ENCODE measurements around the gene TM4SF1.

Gene TM4SF1

DNA sequence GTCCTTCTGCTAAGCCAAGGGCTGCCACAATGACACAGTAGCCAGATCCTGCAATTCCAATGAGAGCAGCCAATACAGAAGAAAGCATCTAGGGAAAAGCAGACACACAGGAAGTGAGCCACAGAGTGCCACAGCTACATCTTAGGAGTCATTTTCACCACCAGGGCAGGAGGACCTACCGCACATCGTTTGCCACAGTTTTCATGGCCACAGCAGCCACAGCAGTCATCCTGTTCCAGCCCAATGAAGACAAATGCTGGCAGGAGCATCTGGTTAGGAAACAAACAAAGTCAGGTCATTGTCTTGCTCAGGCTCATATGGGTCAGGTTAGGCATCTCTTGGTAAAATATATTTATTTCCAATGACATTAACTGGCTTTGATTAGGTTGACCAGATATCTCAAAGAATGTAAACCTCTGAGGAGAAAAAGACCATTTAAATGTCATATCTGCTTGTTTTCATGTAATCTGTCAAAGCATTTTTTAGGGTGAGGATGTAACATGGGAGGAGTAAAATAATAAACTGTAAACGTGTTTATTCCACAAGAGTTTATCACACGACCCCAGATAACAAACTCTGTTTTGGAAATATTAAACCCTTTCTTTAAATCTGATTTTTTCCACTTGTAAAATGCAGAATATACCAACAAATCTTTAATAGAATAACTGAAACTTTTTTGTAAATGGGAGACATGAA, 1.8 kb downstream of the TM4SF1 start:
- no peak for DNase-seq

DNA sequence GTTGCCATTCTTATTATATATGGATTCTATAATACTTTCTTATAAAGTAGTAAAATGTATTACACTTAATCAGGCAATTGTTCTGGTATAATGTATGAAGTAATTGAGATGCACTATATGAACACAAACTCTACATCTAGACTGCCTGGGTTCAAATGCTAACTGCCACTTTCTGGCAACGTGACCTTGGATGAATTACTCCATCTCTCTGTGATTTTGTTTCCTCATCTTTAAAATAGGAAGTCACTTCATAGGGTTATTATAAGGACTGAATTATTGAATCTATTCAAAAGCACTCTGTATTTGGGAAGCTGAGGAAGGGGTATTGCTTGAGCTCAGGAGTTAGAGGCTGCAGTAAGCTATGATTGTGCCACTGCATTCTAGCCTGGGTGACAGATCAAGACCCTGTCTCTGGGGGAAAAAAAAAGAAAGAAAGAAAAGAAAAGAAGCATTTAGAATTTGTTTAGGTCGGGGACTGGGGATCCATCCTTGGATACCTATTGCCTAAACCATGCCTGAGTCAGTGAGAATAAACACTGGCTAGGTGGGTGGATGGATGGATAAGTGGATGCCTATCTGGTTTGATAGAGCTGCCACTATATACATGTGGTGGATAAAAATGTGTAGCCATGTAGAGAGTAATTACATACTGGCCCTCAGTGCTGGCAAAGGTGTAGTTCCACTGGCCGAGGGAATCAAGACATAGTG, 2.5 kb downstream of the TM4SF1 start:
- DNase-seq = no peak

DNA sequence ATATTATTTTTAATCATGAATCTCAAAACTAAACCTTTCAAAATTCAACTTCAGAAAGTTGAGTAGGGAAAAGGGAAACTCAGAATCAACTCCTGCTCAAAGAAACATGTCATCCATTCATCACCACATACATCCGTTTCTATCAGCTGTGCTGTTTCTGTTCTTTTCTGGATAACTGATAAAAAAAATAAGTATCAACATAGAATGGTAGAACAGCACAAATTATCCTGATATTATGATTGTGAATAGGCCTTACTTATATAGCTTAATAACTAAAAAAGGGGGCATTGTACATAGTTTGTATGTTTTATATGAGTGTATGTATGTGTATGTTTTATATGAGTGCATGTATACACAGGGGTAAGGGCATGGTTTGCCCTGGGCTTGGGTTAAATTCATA, 3.1 kb downstream of the TM4SF1 start:
- no peak for DNase-seq

- no peak for DNase-seq
These were observed 4.0 kb downstream of the TM4SF1 start for GRCh38 chr3:149373235-149374125.

GRCh38 chr3:149371723-149372114, 5.7 kb downstream of the TM4SF1 start:
- no peak for DNase-seq

- peak in 1 of 56 donors; percentile 1 for DNase-seq
These were observed 6.3 kb downstream of the TM4SF1 start for GRCh38 chr3:149371001-149371722.

GRCh38 chr3:149369991-149370866, 7.2 kb downstream of the TM4SF1 start:
- no peak for DNase-seq

DNA sequence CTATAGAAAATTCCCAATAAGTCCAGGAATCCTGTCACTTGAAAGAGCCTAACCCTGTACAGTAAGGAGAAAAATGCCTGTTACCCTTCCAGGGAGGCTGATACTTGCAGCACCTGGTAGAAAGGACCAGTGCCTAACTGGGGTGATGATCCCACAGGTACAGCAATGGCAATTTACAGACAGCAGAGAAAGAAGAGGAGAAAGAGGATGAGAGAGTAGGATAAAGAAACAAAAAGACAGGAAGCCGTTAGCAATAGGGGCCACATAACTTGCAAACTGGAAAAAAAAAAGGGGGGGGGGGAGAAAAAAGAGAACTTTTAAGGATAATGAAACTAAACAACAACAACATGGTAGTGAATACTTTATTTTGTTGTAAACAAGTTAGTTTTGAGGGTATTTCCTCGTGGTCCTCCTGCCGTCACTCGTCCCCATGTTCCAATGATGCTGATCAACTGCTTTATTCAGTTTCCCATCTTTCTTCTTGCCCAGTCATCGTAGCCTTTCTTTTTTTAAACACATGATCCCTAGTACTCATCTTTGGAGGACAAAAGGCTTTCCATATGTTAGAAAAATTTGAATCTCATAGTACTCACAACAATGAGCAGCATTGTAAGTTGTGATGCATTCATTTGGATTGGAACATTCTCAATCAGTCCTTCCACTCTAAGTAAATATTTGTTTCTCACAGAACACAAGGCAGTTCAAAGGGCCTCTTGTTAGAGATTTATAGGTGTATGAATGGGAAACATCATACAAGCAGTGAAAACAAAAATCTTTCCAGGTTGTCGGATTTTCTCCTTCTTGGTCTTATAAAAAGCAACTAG, 8.6 kb downstream of the TM4SF1 start:
- no peak for DNase-seq

DNA sequence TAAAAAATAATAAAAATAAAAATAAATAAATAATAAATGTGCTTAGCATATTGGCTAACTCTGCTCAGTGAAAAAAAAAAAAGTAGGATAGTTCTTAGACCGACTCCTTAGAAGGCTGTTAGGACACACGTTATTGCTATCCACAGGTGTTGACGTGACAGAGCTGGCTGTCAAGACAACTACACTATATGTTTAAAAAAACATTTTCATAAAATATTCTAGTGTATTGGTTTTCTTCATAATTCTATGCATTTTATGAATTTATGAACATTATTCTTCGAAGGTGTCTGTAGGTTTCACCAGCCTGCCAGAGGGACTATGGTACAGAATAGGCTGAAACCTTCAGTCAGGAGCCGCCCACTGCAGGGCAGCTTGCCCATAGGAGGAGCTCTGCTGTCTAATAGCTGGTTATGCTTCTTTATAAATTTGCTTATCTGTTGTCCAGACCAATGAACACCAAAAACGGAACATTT, 9.2 kb downstream of the TM4SF1 start:
- DNase-seq = no peak

DNA sequence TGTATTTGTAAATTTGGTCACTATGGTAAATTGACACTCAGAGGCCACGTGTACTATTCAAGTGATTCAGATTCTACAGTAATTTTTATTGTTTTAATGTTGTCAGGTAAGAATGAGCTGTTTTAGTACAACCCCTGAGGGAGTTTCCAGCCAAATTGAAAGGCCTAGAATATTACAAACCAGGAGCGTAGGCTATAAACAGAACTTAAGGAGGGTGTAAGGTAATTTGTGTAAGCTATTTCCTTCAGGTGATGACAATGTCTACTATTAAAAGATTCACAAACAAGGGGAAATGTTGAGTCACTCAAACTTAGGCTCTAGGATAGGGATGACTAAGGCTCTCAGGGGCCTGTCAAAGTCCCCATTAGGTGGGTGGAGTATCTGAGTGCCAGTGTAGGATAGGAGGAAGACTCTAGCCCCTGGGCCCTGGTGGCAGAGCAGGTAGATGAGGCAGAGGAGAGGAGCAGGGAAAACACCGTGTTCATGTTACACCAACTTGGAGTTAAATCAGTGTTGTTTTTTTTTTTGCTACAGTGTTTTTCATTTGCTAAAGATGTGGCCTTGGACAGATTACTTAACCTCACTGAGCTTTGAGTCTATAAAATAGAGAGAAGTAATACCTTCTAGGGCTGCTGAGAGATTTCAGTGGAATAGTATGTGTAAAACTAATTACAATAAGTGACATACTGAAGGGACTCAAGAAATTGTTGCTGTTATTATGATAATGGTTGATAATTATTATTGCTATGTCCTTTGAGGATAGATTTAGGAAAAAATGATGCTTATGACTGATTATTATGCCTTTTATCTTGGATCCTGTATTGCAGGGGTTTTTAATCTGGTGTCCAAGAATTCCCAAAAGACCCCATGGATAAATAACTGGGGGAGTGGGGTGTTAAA, 10.3 kb downstream of the TM4SF1 start:
- no peak for DNase-seq

DNA sequence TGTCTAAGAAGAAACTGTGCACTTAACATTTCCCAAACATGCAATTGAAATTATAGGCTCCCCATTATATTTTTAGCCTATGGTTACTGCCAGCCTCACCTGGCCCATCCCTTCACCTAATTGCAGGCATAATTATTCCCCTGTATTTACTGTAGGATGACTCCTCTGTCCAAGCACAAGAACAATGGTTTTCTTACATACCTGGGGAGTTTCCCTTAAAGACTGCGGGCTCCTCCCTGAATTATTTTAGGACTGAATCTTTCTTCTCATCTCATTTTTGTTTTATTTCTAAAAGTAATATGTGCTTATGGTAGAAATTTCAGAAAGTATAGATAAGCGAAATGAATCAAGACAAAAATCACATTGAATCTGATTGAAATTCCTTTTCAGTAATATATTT, 11.4 kb downstream of the TM4SF1 start:
- DNase-seq = no peak

GRCh38 chr3:149364624-149365023, 12.8 kb downstream of the TM4SF1 start:
- DNase-seq = no peak

DNA sequence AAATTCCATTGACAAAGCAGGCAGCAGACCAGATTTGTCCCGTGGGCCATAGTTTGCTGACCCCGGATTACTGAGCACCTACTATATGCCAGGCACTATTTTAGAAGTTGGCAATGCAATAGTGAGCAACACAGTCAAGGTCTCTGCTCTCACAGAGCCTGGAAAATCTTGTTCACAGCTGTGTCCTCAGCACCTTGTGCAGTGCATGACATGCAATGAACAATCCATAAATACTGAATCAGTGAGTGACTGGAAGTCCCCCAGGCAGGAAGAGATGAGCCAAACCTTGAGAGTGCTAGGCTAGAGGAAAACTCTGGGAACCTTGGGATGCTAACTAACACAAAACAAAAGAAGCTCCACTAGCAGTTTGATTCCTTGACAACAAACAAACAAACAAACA, 14.4 kb downstream of the TM4SF1 start:
- no peak for DNase-seq

DNA sequence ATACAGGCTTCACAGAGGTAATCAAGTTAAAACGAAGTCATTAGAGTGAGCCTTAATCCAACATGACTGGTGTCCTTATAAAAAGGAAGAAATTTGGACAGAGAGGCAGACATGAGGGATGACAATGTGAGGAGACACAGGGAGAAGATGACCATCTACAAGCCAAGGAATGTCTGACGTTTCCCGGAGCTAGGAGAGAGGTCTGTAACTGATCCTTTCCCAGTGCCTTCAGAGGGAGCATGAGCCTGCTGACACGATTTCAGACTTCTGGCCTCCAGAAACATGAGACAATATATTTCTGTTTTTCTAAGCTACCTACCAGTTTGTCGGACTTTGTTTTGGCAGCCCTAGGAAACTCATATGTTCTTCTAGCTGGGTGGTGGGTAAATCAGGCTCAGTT, 15.1 kb downstream of the TM4SF1 start:
- DNase-seq = no peak

- DNase-seq = no peak
These were observed 20.8 kb downstream of the TM4SF1 start for GRCh38 chr3:149356630-149357029.

DNA sequence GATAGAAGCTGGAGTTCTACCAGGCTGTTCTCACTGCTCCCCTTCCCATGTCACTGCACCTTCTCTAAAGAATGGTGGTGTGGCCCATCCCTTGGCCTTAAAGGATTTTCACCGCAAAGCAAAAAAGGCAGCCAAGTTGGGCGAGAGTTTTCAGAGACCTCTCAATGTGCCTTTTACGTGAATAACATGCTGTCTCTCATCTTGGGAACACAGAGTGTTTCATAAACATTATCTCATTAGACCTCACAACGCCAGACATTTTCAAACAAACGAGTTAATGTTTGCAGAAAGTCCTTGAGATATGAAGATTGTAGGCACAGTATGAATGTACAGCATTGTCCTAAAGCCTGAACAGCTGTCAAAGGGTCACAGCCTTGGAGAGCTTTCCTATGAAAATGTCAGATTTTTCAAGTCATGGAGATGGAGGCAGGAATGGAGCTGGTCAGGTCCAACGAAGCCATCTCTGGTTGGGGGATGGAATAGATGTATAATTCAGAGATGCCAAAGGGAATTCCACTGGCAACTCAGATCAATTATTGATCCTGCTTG, 21.3 kb downstream of the TM4SF1 start:
- no peak for DNase-seq

DNA sequence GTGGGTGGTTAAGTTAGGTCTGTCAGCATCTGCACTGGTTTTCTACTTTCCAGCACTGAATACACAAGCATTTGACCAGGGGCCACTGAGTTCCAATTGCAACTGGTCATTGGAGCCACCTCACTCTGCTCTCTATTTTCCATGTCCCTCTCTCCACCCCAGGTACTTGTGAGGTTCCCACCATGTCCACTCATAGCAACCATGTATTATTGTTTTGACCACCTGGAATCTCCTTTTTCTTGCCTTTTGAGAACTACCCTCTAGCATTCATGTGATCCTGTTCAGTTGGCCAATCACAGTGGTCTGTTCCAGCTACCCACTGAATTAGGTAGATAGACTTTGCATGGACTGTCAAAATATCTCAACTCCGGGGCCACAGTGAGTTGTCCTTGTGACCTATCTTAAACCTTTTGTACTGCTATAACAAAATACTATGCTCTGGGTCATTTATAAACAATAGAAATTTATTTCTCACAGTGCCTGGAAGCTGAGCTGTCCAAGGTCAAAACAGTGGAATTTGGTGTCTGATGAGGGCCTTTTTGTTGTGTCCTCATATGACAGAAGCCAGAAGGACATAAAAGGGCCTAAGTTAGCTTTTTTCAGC, 23.8 kb downstream of the TM4SF1 start:
- no peak for DNase-seq

GRCh38 chr3:149352556-149352955, 24.9 kb downstream of the TM4SF1 start:
- peak in 37 of 56 donors; percentile 3 to 48 (median 24) for DNase-seq
